GM23338 (cell line): ENCODE measurements around the gene ANGPTL2. TPM values are rescaled to one million over a fixed set of nuclear protein-coding genes. Genes with fewer than 3 reads are reported as not detected.

Experiments
- ATAC-seq: fragments of 200-7000 bp; cut with Tn5 transposase; 3 replicates; pipeline ENCODE4 v1.9.1; 2020
- DNase-seq: peaks from one replicate; pipeline ENCODE4 v3.0.0-alpha.2; 2015; ENCODE audit warnings: low spot score
- H2AFZ ChIP-seq: fragments of 200-600 bp; sonication (generic); 2 replicates; pipeline ENCODE4 v1.8.0; 2016; ENCODE audit warnings: antibody characterized with exemption, mild to moderate bottlenecking, moderate library complexity
- H3F3A ChIP-seq: fragments of 200-600 bp; sonication (generic); replicated peaks from 2 replicates; pipeline ENCODE4 v1.8.0; 2017; ENCODE audit warnings: antibody characterized with exemption, mixed run types, low read depth
- H3K27ac ChIP-seq: fragments of 200-600 bp; sonication (generic); 2 replicates; pipeline ENCODE4 v1.6.1; 2016; ENCODE audit warnings: low read depth
- H3K27me3 ChIP-seq: fragments of 200-600 bp; sonication (generic); 2 replicates; pipeline ENCODE4 v1.8.0; 2016; ENCODE audit warnings: mild to moderate bottlenecking, mixed run types, moderate library complexity; ENCODE audit not compliant: insufficient read depth
- H3K36me3 ChIP-seq: fragments of 200-600 bp; sonication (generic); 2 replicates; pipeline ENCODE4 v1.8.0; 2016; ENCODE audit warnings: mild to moderate bottlenecking; ENCODE audit not compliant: insufficient read depth
- H3K4me1 ChIP-seq: fragments of 200-600 bp; sonication (generic); 2 replicates; pipeline ENCODE4 v1.8.0; 2016; ENCODE audit warnings: mild to moderate bottlenecking, moderate library complexity; ENCODE audit not compliant: insufficient read depth
- H3K4me2 ChIP-seq: fragments of 200-600 bp; sonication (generic); 2 replicates; pipeline ENCODE4 v1.7.1; 2017; ENCODE audit warnings: mixed run types
- H3K4me3 ChIP-seq: fragments of 200-600 bp; sonication (generic); 2 replicates; pipeline ENCODE4 v1.6.1; 2016; ENCODE audit warnings: mixed run types
- H3K79me2 ChIP-seq: fragments of 200-600 bp; sonication (generic); replicated peaks from 2 replicates; pipeline ENCODE4 v1.8.0; 2017; ENCODE audit warnings: mild to moderate bottlenecking; ENCODE audit not compliant: insufficient read depth
- H3K9me2 ChIP-seq: fragments of 200-600 bp; sonication (generic); 2 replicates; pipeline ENCODE4 v1.8.0; 2017; ENCODE audit not compliant: insufficient read depth
- H4K20me1 ChIP-seq: fragments of 200-600 bp; sonication (generic); replicated peaks from 2 replicates; pipeline ENCODE4 v1.8.0; 2017; ENCODE audit warnings: mild to moderate bottlenecking; ENCODE audit not compliant: insufficient read depth
- H3K27ac Mint-ChIP-seq: 2 replicates; pipeline ENCODE4 v1.8.0; 2020; ENCODE audit warnings: inconsistent platforms, mild to moderate bottlenecking, moderate library complexity, mixed read lengths
- H3K27me3 Mint-ChIP-seq: 3 replicates; pipeline ENCODE4 v1.8.0; 2022; ENCODE audit warnings: low read depth, mild to moderate bottlenecking, moderate library complexity, mixed read lengths, inconsistent platforms; ENCODE audit not compliant: insufficient read depth, poor library complexity
- H3K36me3 Mint-ChIP-seq: 3 replicates; pipeline ENCODE4 v1.8.0; 2021; ENCODE audit warnings: low read depth, mild to moderate bottlenecking, inconsistent platforms, moderate library complexity, mixed read lengths
- H3K4me1 Mint-ChIP-seq: 3 replicates; pipeline ENCODE4 v1.8.0; 2020; ENCODE audit warnings: mild to moderate bottlenecking, inconsistent platforms, mixed read lengths
- H3K4me3 Mint-ChIP-seq: 3 replicates; pipeline ENCODE4 v1.8.0; 2021; ENCODE audit warnings: moderate library complexity, mild to moderate bottlenecking, inconsistent platforms, mixed read lengths
- H3K9me3 Mint-ChIP-seq: 3 replicates; pipeline ENCODE4 v1.8.0; 2020; ENCODE audit warnings: moderate library complexity, mild to moderate bottlenecking, inconsistent platforms, mixed read lengths
- JUNB ChIP-seq: IDR thresholded peaks from one replicate; pipeline ENCODE4 v1.6.1; 2016; ENCODE audit warnings: antibody characterized with exemption; ENCODE audit not compliant: unreplicated experiment
- NANOG ChIP-seq: IDR thresholded peaks from 2 replicates; pipeline ENCODE4 v1.6.1; 2016; ENCODE audit warnings: antibody characterized with exemption, borderline replicate concordance
- STAT1 ChIP-seq: IDR thresholded peaks from one replicate; pipeline ENCODE4 v1.6.1; 2016; ENCODE audit warnings: antibody characterized with exemption; ENCODE audit not compliant: unreplicated experiment
- ZNF331 ChIP-seq: fragments of 250-450 bp; sonication (Bioruptor Pico); IDR thresholded peaks from 2 replicates; pipeline ENCODE4 v1.5.0; 2020; ENCODE audit warnings: low read depth, mild to moderate bottlenecking, moderate library complexity
- polyA plus RNA-seq: library from polyadenylated mRNA; unstranded; fragments of >200 nt; fragmentation: Nextera tagmentation; extraction: Ambion mirVana; gene quantifications from 2 replicates; pipeline ENCODE4 v1.2.1, GENCODE V29; 2016
- total RNA-seq: library from RNA; depleted of rRNA; stranded (reverse); fragments of >200 nt; shearing (Covaris generic); gene quantifications from 2 replicates; pipeline ENCODE4 v1.2.3, GENCODE V29; 2014
- TF ChIP-seq, protein P1 (sequence below): IDR thresholded peaks from one replicate; pipeline ENCODE4 v1.6.1; 2018; ENCODE audit warnings: antibody characterized with exemption; ENCODE audit not compliant: unreplicated experiment
- TF ChIP-seq, protein P2 (sequence below): fragments of 250-450 bp; sonication (Bioruptor Pico); IDR thresholded peaks from 2 replicates; pipeline ENCODE4 v1.5.0; 2020; ENCODE audit warnings: mild to moderate bottlenecking, moderate library complexity

The ANGPTL2 gene
- total and polyA plus RNA-seq, 2 experiments from 2014 or later, result 2.9 to 5.2 TPM

DNA sequence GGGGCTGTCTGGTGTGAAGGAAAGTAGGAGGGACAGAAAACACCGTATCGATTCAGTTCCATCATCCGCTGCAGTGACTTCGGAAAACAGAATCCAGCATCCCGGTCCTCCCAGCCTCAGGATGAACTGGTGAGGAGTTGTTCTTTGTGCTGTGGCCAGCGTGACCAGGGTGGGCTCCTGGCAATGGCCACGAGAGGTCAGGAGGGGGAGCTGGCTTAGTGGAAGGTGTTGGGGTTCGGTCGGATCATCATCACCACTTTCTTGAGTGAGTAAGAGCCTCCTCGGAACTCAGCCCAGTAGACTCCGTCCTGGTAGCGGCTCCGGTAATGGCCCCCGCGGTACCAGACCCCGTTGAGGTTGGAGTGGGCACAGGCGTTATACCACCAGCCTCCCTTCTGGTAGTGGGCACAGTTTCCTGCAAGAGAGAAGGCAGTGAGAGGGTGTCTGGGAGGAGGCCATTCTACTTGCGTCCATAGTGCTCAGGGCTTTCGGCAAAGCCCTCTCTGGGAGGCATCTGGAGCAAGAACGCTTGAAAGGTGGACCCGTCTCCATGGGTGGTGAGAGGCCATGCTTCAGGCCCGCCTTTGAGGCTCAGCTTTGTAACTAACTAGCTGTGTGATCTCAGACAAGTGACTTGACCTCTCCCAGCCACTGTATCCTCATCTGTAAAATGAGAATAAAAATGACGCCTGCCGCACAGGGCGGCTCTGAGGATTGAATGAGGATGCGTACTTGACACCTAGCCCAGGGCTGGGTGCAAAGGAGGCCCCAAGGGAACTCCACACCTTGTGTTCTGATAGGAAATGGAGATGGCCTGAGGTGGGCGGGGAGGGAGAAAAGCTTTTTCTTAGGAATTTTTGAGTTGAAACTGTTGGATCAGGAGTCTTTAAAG is 33.5 kb downstream of the ANGPTL2 start:
- H3F3A ChIP-seq, result no peaks in the 10 kb centered on the region
- H3K27me3 Mint-ChIP-seq, result peaks cover 19% of the 10 kb centered on the region
- H3K9me3 Mint-ChIP-seq, result no peaks in the 10 kb centered on the region; the same call in 2 of the 3 replicates
- H3K4me1 Mint-ChIP-seq, result peaks cover 4% of the 10 kb centered on the region; the same call in 2 of the 3 replicates
- H2AFZ ChIP-seq, result no peak overlapping the region
- H3K4me3 Mint-ChIP-seq, result no peak overlapping the region
- no peaks in the 10 kb centered on the region for H3K27me3 ChIP-seq
- no peak overlapping the region for H3K27ac Mint-ChIP-seq
- no peaks in the 10 kb centered on the region for H3K36me3 ChIP-seq
- no peak overlapping the region for H3K27ac ChIP-seq
- H3K9me2 ChIP-seq, result no peaks in the 10 kb centered on the region
- DNase-seq (no peak), ATAC-seq (no peak)
- H4K20me1 ChIP-seq, result 0 out of 2 replicates have a peak, but pooled peaks cover 5% of the 10 kb centered on the region
- H3K4me2 ChIP-seq, result no peak overlapping the region
- no peaks in the 10 kb centered on the region for H3K79me2 ChIP-seq
- no peaks in the 10 kb centered on the region for H3K36me3 Mint-ChIP-seq
- H3K4me3 ChIP-seq, result no peak overlapping the region
- no peaks in the 10 kb centered on the region for H3K4me1 ChIP-seq
- TF ChIP-seq NANOG (no peak), JUNB (no peak), STAT1 (no peak), ZNF331 (no peak)
- TF ChIP-seq, protein P1, sequence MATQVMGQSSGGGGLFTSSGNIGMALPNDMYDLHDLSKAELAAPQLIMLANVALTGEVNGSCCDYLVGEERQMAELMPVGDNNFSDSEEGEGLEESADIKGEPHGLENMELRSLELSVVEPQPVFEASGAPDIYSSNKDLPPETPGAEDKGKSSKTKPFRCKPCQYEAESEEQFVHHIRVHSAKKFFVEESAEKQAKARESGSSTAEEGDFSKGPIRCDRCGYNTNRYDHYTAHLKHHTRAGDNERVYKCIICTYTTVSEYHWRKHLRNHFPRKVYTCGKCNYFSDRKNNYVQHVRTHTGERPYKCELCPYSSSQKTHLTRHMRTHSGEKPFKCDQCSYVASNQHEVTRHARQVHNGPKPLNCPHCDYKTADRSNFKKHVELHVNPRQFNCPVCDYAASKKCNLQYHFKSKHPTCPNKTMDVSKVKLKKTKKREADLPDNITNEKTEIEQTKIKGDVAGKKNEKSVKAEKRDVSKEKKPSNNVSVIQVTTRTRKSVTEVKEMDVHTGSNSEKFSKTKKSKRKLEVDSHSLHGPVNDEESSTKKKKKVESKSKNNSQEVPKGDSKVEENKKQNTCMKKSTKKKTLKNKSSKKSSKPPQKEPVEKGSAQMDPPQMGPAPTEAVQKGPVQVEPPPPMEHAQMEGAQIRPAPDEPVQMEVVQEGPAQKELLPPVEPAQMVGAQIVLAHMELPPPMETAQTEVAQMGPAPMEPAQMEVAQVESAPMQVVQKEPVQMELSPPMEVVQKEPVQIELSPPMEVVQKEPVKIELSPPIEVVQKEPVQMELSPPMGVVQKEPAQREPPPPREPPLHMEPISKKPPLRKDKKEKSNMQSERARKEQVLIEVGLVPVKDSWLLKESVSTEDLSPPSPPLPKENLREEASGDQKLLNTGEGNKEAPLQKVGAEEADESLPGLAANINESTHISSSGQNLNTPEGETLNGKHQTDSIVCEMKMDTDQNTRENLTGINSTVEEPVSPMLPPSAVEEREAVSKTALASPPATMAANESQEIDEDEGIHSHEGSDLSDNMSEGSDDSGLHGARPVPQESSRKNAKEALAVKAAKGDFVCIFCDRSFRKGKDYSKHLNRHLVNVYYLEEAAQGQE, result no peak
- TF ChIP-seq, protein P2, sequence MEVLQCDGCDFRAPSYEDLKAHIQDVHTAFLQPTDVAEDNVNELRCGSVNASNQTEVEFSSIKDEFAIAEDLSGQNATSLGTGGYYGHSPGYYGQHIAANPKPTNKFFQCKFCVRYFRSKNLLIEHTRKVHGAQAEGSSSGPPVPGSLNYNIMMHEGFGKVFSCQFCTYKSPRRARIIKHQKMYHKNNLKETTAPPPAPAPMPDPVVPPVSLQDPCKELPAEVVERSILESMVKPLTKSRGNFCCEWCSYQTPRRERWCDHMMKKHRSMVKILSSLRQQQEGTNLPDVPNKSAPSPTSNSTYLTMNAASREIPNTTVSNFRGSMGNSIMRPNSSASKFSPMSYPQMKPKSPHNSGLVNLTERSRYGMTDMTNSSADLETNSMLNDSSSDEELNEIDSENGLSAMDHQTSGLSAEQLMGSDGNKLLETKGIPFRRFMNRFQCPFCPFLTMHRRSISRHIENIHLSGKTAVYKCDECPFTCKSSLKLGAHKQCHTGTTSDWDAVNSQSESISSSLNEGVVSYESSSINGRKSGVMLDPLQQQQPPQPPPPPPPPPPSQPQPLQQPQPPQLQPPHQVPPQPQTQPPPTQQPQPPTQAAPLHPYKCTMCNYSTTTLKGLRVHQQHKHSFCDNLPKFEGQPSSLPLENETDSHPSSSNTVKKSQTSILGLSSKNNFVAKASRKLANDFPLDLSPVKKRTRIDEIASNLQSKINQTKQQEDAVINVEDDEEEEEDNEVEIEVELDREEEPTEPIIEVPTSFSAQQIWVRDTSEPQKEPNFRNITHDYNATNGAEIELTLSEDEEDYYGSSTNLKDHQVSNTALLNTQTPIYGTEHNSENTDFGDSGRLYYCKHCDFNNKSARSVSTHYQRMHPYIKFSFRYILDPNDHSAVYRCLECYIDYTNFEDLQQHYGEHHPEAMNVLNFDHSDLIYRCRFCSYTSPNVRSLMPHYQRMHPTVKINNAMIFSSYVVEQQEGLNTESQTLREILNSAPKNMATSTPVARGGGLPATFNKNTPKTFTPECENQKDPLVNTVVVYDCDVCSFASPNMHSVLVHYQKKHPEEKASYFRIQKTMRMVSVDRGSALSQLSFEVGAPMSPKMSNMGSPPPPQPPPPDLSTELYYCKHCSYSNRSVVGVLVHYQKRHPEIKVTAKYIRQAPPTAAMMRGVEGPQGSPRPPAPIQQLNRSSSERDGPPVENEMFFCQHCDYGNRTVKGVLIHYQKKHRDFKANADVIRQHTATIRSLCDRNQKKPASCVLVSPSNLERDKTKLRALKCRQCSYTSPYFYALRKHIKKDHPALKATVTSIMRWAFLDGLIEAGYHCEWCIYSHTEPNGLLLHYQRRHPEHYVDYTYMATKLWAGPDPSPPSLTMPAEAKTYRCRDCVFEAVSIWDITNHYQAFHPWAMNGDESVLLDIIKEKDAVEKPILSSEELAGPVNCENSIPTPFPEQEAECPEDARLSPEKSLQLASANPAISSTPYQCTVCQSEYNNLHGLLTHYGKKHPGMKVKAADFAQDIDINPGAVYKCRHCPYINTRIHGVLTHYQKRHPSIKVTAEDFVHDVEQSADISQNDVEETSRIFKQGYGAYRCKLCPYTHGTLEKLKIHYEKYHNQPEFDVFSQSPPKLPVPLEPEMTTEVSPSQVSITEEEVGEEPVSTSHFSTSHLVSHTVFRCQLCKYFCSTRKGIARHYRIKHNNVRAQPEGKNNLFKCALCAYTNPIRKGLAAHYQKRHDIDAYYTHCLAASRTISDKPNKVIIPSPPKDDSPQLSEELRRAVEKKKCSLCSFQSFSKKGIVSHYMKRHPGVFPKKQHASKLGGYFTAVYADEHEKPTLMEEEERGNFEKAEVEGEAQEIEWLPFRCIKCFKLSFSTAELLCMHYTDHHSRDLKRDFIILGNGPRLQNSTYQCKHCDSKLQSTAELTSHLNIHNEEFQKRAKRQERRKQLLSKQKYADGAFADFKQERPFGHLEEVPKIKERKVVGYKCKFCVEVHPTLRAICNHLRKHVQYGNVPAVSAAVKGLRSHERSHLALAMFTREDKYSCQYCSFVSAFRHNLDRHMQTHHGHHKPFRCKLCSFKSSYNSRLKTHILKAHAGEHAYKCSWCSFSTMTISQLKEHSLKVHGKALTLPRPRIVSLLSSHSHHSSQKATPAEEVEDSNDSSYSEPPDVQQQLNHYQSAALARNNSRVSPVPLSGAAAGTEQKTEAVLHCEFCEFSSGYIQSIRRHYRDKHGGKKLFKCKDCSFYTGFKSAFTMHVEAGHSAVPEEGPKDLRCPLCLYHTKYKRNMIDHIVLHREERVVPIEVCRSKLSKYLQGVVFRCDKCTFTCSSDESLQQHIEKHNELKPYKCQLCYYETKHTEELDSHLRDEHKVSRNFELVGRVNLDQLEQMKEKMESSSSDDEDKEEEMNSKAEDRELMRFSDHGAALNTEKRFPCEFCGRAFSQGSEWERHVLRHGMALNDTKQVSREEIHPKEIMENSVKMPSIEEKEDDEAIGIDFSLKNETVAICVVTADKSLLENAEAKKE (CRISPR knock-in tag), result no peak
